ENCODE results near the gene HSPB9. TPM values are rescaled to one million over a fixed set of nuclear protein-coding genes. Genes with fewer than 3 reads are reported as not detected.

The HSPB9 gene
- total RNA-seq, 1 donor from 2014 or later, result not detected

GRCh38 chr17:42078396-42079043 is 44.1 kb upstream of the HSPB9 start:
- DNase-seq (ENCODE audit: extremely low spot score, unreplicated experiment), result no peak
- peaks cover 14% of the 10 kb centered on the region for H3K27me3 Mint-ChIP-seq (ENCODE audit: unreplicated experiment)
- H3K9me3 Mint-ChIP-seq (ENCODE audit: unreplicated experiment), result no peaks in the 10 kb centered on the region

GRCh38 chr17:42079541-42079940 is 43.1 kb upstream of the HSPB9 start:
- Mint-ChIP-seq H3K4me1 (ENCODE audit: unreplicated experiment) (no peaks in the 10 kb centered on the region), H3K36me3 (ENCODE audit: unreplicated experiment) (no peaks in the 10 kb centered on the region), H3K9me3 (ENCODE audit: unreplicated experiment) (no peaks in the 10 kb centered on the region), H3K27ac (ENCODE audit: unreplicated experiment) (no peak overlapping the region), H3K4me3 (ENCODE audit: unreplicated experiment) (no peak overlapping the region), H3K27me3 (ENCODE audit: unreplicated experiment) (peaks cover 8% of the 10 kb centered on the region)
- no peak for TF ChIP-seq CTCF (IDR thresholded peaks at IDR 0.05)
- no peak for DNase-seq (ENCODE audit: extremely low spot score, unreplicated experiment)

More at GRCh38 chr17:42078396-42079043, 44.1 kb upstream of the HSPB9 start:
- Mint-ChIP-seq H3K4me3 (ENCODE audit: unreplicated experiment) (no peak overlapping the region), H3K27ac (ENCODE audit: unreplicated experiment) (no peak overlapping the region), H3K4me1 (ENCODE audit: unreplicated experiment) (no peaks in the 10 kb centered on the region), H3K36me3 (ENCODE audit: unreplicated experiment) (no peaks in the 10 kb centered on the region)
- TF ChIP-seq CTCF (IDR thresholded peaks at IDR 0.05), result no peak

- peaks cover 8% of the 10 kb centered on the region for H3K27me3 Mint-ChIP-seq (ENCODE audit: unreplicated experiment)
- H3K27ac Mint-ChIP-seq (ENCODE audit: unreplicated experiment), result no peak overlapping the region
- no peaks in the 10 kb centered on the region for H3K9me3 Mint-ChIP-seq (ENCODE audit: unreplicated experiment)
- H3K4me3 Mint-ChIP-seq (ENCODE audit: unreplicated experiment), result no peak overlapping the region
- H3K4me1 Mint-ChIP-seq (ENCODE audit: unreplicated experiment), result no peaks in the 10 kb centered on the region
- H3K36me3 Mint-ChIP-seq (ENCODE audit: unreplicated experiment), result no peaks in the 10 kb centered on the region
- DNase-seq (ENCODE audit: extremely low spot score, unreplicated experiment), result no peak
- no peak for TF ChIP-seq CTCF (IDR thresholded peaks at IDR 0.05)
Measured at GRCh38 chr17:42081516-42082129, 41.0 kb upstream of the HSPB9 start.

GRCh38 chr17:42087042-42087701 is 35.4 kb upstream of the HSPB9 start:
- Mint-ChIP-seq H3K36me3 (ENCODE audit: unreplicated experiment) (no peaks in the 10 kb centered on the region), H3K27ac (ENCODE audit: unreplicated experiment) (no peak overlapping the region), H3K4me1 (ENCODE audit: unreplicated experiment) (no peaks in the 10 kb centered on the region), H3K9me3 (ENCODE audit: unreplicated experiment) (no peaks in the 10 kb centered on the region), H3K27me3 (ENCODE audit: unreplicated experiment) (peaks cover 16% of the 10 kb centered on the region), H3K4me3 (ENCODE audit: unreplicated experiment) (no peak overlapping the region)
- no peak for DNase-seq (ENCODE audit: extremely low spot score, unreplicated experiment)
- TF ChIP-seq CTCF (IDR thresholded peaks at IDR 0.05), result no peak
